ENCODE data around the gene ETV7.

The ETV7 gene

DNA sequence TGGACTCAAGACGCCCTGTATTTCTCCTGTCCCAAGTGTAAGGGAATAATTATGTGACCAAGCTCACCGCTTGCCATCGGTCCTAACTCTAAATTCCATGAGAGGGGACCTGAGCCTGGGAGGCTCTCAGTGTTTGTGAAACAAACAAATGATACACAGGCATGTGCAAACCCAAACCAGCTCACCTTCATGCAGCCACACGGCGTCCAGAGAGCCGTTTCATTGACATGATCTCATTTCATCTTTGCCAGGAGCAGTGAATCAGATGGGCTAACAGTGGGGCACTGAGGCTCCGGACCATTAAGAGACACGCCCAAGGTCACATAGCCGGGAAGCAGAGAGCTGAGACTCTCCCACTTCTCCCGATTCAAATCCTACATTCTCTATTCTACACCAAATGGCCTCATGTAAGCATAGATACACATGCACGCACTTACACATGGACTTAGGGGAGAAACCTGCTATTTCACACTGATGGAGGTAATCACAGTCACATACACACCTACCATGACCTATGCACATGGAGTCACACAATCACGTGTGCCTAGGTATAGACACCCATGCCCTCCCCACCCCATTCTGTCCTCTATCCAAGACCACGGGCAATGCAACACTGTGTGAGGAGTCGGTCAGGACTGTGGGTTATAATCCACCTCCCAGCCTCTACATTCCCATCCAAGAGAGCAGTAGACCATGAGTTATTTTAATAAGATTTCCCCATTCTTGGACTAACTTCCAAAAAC is 51.8 kb downstream of the ETV7 start:
- H3K4me3 ChIP-seq (ENCODE audit: low read length) = no peak overlapping the region
- no peak overlapping the region for H3K27ac ChIP-seq (ENCODE audit: low read length)
- H3K36me3 ChIP-seq (ENCODE audit: insufficient read depth, low read depth, low read length) = no peaks in the 10 kb centered on the region
- H3K9me3 ChIP-seq (ENCODE audit: insufficient read depth, low read depth, low read length) = no peaks in the 10 kb centered on the region
- peaks cover 36% of the 10 kb centered on the region for H3K27me3 ChIP-seq (ENCODE audit: insufficient read depth, low read length)
- peaks cover 3% of the 10 kb centered on the region; the same call in 1 of the 2 replicates for H3K4me1 ChIP-seq (ENCODE audit: insufficient read depth, low read length)
- H3K9ac ChIP-seq (ENCODE audit: low read depth, low read length) = no peak overlapping the region

DNA sequence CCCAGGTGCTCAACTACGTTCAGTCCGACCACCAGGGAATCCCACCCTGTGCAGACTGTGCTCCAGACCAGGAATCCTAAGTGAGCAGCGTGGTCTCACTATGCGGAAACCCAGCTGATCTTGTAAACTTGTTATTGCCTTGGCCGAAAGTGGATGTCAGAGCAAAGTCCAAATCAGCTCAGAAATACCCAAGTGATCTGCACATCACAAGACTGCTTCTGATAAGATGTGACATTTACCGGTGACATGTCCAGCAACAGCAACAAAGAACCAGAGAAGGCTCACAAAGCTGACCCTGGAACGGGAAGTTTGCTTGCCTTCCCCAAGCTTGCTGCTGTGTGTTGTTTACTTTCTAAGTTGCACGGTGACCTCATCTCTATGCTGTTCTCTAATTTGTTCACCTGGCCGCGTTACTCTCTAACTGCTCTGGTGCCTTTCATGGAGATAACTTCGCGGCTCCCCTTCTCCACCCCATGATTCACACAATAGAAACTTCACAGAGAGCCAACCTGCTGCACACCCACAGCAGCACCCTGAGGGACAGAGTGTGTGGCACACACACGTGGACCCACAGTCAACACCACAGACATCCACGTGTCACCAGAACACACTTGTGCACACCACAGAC is 52.5 kb downstream of the ETV7 start:
- Histone ChIP-seq H3K4me3 (ENCODE audit: low read length) (no peak overlapping the region), H3K9me3 (ENCODE audit: insufficient read depth, low read depth, low read length) (no peaks in the 10 kb centered on the region), H3K36me3 (ENCODE audit: insufficient read depth, low read depth, low read length) (no peaks in the 10 kb centered on the region), H3K4me1 (ENCODE audit: insufficient read depth, low read length) (peaks cover 5% of the 10 kb centered on the region; the same call in 1 of the 2 replicates), H3K27ac (ENCODE audit: low read length) (no peak overlapping the region), H3K9ac (ENCODE audit: low read depth, low read length) (no peak overlapping the region), H3K27me3 (ENCODE audit: insufficient read depth, low read length) (peaks cover 29% of the 10 kb centered on the region)

DNA sequence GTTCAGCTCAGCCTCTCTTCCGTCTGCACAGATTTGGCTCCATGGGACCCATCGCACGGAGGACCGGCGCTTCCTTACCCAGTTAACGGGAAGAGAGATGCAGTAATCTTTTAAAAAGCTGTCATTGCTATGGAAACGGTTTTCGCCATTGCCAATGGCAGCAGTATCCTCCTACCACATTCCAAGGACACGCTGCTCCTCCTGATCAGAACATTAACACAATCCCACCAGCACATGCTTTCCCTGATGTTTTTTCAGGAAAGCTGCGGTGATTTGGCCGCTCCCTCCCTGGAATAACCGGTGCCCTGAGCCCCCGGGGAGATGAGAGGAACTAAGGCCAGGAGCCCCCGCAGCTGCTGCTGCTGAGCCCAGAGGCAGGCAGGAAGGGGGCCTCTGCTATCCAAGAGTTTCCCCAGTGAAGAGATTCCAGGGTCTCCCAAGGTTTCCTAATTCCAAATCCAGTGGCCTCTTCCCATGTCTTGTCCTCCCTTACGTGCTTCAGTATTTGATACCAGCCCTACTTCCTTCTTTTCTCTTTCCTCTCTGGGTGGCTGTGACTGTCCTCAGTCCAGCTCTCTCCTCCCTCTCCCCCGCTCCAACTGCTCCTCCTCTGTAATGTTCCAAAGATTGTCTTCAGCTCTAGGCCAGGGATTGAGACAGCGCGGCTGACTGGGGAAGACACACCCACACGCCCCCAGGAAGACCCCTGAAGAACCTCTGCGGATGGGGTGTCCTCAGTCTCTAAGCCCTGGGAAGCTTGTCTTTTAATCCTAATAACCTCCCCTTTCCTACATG is 53.3 kb downstream of the ETV7 start:
- H3K27ac ChIP-seq (ENCODE audit: low read length) = no peak overlapping the region
- peaks cover 20% of the 10 kb centered on the region for H3K27me3 ChIP-seq (ENCODE audit: insufficient read depth, low read length)
- no peak overlapping the region; the same call in 1 of the 2 replicates for H3K4me3 ChIP-seq (ENCODE audit: low read length)

DNA sequence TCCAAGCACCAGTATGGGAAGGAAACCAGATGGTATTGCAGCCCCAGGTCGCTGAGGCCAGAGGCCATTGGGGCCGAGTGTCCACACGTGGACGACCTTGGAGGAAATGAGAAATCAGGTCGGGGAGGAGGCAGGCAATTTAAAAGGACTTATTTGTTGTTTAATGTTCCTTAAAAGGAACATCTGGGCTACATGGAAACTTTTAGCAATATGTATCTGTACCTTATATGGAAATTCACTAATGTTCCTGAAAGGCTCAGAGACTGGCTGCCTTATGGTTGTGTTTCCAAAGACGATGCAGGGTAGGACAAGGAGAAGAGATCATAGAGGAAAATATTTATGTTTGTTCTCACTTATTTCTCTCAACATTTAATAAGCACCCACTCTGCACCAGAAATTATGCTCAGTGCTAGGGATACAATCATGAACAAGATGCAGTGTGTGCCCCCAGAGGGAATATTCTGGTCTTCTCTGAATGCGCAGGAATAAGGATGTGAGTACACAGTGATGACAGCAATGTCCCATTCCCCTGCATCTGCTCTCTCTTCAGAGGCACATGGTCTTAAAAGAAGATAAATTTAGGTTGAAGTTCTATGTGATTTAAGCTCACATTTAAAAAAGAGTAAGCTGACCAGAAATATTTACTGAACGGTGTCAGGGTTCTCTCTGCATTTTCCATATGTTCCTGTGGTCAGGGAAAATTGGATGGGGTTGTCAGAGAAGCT is 54.1 kb downstream of the ETV7 start:
- H3K27me3 ChIP-seq (ENCODE audit: insufficient read depth, low read length) = peaks cover 18% of the 10 kb centered on the region; the same call in 1 of the 2 replicates
- no peaks in the 10 kb centered on the region for H3K9me3 ChIP-seq (ENCODE audit: insufficient read depth, low read depth, low read length)
- peaks cover 6% of the 10 kb centered on the region; the same call in 1 of the 2 replicates for H3K4me1 ChIP-seq (ENCODE audit: insufficient read depth, low read length)
- H3K27ac ChIP-seq (ENCODE audit: low read length) = no peak overlapping the region
- H3K4me3 ChIP-seq (ENCODE audit: low read length) = no peak overlapping the region; the same call in 1 of the 2 replicates
- H3K9ac ChIP-seq (ENCODE audit: low read depth, low read length) = no peak overlapping the region
- H3K36me3 ChIP-seq (ENCODE audit: insufficient read depth, low read depth, low read length) = no peaks in the 10 kb centered on the region

More for the DNA sequence above, 53.3 kb downstream of the ETV7 start:
- no peaks in the 10 kb centered on the region for H3K36me3 ChIP-seq (ENCODE audit: insufficient read depth, low read depth, low read length)
- peaks cover 6% of the 10 kb centered on the region; the same call in 1 of the 2 replicates for H3K4me1 ChIP-seq (ENCODE audit: insufficient read depth, low read length)
- H3K9ac ChIP-seq (ENCODE audit: low read depth, low read length) = no peak overlapping the region
- no peaks in the 10 kb centered on the region for H3K9me3 ChIP-seq (ENCODE audit: insufficient read depth, low read depth, low read length)

DNA sequence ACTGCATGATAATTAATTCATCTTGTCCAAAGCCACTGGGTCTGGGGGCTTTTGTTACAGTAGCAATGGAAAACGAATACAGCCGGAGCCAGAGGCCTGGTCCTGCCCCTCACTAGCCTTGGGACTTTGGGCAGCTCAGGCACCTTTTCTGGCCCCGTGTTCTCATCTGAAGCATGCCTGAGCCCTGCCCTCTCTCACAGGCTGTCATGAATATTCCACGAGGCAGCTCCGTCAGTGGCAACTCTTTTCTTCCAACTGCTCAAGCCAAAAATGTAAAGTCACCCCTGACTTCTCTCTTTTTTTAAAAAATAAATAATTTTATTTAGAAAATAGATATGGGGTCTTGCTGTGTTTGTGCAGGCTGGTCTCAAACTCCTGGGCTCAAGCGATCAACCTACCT is 56.1 kb downstream of the ETV7 start:
- no peaks in the 10 kb centered on the region for H3K9me3 ChIP-seq (ENCODE audit: insufficient read depth, low read depth, low read length)
- H3K4me1 ChIP-seq (ENCODE audit: insufficient read depth, low read length) = peaks cover 15% of the 10 kb centered on the region; the same call in 1 of the 2 replicates
- no peak overlapping the region for H3K9ac ChIP-seq (ENCODE audit: low read depth, low read length)
- H3K27me3 ChIP-seq (ENCODE audit: insufficient read depth, low read length) = peaks cover 18% of the 10 kb centered on the region; the same call in 1 of the 2 replicates
- no peaks in the 10 kb centered on the region for H3K36me3 ChIP-seq (ENCODE audit: insufficient read depth, low read depth, low read length)
- H3K4me3 ChIP-seq (ENCODE audit: low read length) = no peak overlapping the region
- no peak overlapping the region for H3K27ac ChIP-seq (ENCODE audit: low read length)

DNA sequence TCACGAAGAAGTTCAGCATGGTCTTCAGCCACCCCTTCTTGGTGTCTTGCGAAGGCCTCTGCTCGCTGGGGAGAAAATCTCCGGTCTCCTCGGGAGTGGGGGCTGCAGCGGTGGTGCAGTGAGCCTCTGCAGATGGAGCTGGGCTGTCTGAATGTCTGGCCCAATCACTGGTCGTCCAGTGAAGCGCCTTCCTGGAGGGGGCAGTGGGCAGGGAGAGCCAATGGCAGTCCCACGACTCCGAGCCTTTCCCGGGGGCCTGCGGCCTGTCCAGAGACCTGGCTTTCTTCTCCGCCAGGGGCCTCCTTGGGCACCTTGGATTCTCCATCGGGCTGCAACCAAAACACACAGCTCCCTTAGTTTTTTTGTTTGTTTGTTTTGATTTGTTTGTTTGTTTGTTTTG is 57.1 kb downstream of the ETV7 start:
- peaks cover 18% of the 10 kb centered on the region; the same call in 1 of the 2 replicates for H3K27me3 ChIP-seq (ENCODE audit: insufficient read depth, low read length)
- peaks cover 15% of the 10 kb centered on the region; the same call in 1 of the 2 replicates for H3K4me1 ChIP-seq (ENCODE audit: insufficient read depth, low read length)
- H3K9me3 ChIP-seq (ENCODE audit: insufficient read depth, low read depth, low read length) = no peaks in the 10 kb centered on the region
- H3K36me3 ChIP-seq (ENCODE audit: insufficient read depth, low read depth, low read length) = no peaks in the 10 kb centered on the region
- no peak overlapping the region for H3K4me3 ChIP-seq (ENCODE audit: low read length)
- 0 out of 2 replicates have a peak overlapping the region, but pooled peaks have one; percentile 29 for H3K9ac ChIP-seq (ENCODE audit: low read depth, low read length)
- no peak overlapping the region for H3K27ac ChIP-seq (ENCODE audit: low read length)

DNA sequence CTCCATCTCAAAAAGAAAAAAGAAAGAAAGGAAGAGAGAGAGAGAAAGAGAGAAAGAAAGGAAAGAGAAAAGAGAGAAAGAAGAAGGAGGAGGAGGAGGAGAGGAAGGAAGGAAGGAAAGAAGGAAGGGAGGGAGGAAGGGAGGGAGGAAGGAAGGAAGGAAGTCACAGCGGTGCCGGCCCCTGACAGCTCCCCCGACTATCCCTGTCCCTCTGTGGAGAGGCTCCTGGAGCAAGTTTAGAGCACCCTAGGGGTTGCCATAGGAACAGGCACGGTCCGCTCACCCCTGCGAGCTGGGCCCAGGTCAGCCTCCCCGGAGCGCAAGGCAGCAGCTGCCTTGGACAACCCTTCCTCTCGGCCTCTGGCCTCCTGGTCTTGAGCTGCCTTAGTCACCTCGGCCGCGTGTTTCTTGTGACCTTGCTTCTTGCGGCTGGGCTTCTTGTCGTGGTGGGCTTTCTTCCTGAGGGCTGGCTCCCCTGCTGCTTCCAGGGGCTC is 57.6 kb downstream of the ETV7 start:
- H3K9ac ChIP-seq (ENCODE audit: low read depth, low read length) = 0 out of 2 replicates have a peak overlapping the region, but pooled peaks have one; percentile 29
- no peak overlapping the region for H3K4me3 ChIP-seq (ENCODE audit: low read length)
- H3K4me1 ChIP-seq (ENCODE audit: insufficient read depth, low read length) = peaks cover 15% of the 10 kb centered on the region; the same call in 1 of the 2 replicates
- H3K27me3 ChIP-seq (ENCODE audit: insufficient read depth, low read length) = peaks cover 13% of the 10 kb centered on the region; the same call in 1 of the 2 replicates
- no peaks in the 10 kb centered on the region for H3K36me3 ChIP-seq (ENCODE audit: insufficient read depth, low read depth, low read length)
- no peaks in the 10 kb centered on the region for H3K9me3 ChIP-seq (ENCODE audit: insufficient read depth, low read depth, low read length)
- no peak overlapping the region for H3K27ac ChIP-seq (ENCODE audit: low read length)

DNA sequence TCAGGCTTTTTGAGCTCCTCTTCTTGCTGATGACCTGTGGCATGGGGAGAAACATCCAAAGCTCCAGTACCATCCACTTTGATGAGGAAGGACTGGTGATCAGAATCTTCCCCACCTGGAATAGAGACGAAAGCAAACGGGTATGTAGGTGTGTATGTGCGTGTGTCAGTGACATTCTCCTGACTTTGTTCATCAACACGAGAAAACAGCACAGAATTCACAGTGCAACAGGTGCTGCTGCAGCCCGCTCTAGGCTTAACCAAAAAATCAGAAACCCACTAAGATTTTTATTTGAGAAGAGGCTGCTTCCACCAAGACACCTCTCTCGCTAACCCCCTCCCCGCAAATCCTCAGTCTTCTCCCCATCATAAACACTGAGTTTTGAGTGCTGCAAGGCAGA is 58.9 kb downstream of the ETV7 start:
- Histone ChIP-seq H3K4me1 (ENCODE audit: insufficient read depth, low read length) (peaks cover 11% of the 10 kb centered on the region; the same call in 1 of the 2 replicates), H3K27ac (ENCODE audit: low read length) (no peak overlapping the region), H3K9ac (ENCODE audit: low read depth, low read length) (no peak overlapping the region), H3K36me3 (ENCODE audit: insufficient read depth, low read depth, low read length) (no peaks in the 10 kb centered on the region), H3K9me3 (ENCODE audit: insufficient read depth, low read depth, low read length) (no peaks in the 10 kb centered on the region), H3K27me3 (ENCODE audit: insufficient read depth, low read length) (peaks cover 5% of the 10 kb centered on the region; the same call in 1 of the 2 replicates), H3K4me3 (ENCODE audit: low read length) (no peak overlapping the region)

DNA sequence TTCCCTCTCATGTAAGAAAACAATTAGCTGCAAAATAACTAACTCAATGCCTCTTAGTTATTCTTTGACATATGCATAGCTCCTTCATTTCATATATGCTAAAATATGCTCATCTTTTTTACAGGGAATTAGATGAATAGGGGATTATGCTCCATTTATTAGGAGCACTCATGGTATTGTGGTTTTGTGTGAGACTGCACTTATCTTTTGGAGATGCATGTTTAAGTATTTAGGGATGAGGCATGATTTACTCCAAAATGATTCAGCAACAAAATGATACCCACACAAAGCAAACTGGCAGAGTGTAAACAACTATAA is 59.6 kb downstream of the ETV7 start:
- peaks cover 11% of the 10 kb centered on the region; the same call in 1 of the 2 replicates for H3K4me1 ChIP-seq (ENCODE audit: insufficient read depth, low read length)
- H3K9ac ChIP-seq (ENCODE audit: low read depth, low read length) = no peak overlapping the region
- H3K27me3 ChIP-seq (ENCODE audit: insufficient read depth, low read length) = no peaks in the 10 kb centered on the region
- H3K4me3 ChIP-seq (ENCODE audit: low read length) = no peak overlapping the region
- H3K36me3 ChIP-seq (ENCODE audit: insufficient read depth, low read depth, low read length) = no peaks in the 10 kb centered on the region
- H3K9me3 ChIP-seq (ENCODE audit: insufficient read depth, low read depth, low read length) = no peaks in the 10 kb centered on the region
- H3K27ac ChIP-seq (ENCODE audit: low read length) = no peak overlapping the region

DNA sequence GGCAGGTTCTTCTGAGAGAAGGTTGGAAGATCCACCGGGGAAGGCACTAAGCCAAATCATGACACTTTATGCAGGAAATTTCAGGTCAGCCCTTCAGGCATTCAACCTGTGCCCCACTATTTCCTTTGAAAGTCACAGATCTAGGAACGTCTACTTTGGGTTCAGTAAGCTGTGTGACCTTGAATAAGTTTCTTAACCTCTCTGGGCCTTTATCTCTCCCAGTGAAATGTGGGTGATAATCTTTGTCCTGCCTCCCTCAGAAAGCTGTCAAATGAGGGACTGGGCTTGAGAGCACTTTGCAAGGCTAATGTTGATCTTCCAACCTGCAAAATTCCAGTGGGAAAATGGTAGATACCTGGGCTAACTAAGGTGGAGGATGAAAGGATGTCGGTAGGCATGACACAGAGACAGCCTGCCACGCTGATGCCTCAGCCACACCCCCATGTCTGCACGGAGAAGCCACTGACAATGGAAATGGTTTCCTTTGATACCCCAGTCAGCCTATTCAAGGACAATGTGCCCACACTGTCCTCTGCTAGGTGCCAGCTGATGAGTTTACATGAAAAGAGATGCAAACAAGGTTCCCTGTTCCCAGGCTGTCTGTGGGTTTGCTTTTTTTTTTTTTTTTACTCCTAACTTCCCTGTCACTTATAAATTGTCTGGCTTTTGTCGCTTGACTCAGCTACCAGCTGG is 60.1 kb downstream of the ETV7 start:
- Histone ChIP-seq H3K27ac (ENCODE audit: low read length) (no peak overlapping the region), H3K4me3 (ENCODE audit: low read length) (no peak overlapping the region), H3K36me3 (ENCODE audit: insufficient read depth, low read depth, low read length) (no peaks in the 10 kb centered on the region), H3K9ac (ENCODE audit: low read depth, low read length) (no peak overlapping the region), H3K9me3 (ENCODE audit: insufficient read depth, low read depth, low read length) (no peaks in the 10 kb centered on the region), H3K27me3 (ENCODE audit: insufficient read depth, low read length) (no peaks in the 10 kb centered on the region), H3K4me1 (ENCODE audit: insufficient read depth, low read length) (peaks cover 11% of the 10 kb centered on the region; the same call in 1 of the 2 replicates)
